HG02981 (cell line): ENCODE data around the gene GGNBP2.

ENCODE experiments used
- ATAC-seq: cut with Tn5 transposase; IDR thresholded peaks from one replicate; pipeline ENCODE4 v1.9.1; 2021; ENCODE audit warnings: mild to moderate bottlenecking, moderate library complexity; ENCODE audit not compliant: unreplicated experiment

GGNBP2 gene

DNA sequence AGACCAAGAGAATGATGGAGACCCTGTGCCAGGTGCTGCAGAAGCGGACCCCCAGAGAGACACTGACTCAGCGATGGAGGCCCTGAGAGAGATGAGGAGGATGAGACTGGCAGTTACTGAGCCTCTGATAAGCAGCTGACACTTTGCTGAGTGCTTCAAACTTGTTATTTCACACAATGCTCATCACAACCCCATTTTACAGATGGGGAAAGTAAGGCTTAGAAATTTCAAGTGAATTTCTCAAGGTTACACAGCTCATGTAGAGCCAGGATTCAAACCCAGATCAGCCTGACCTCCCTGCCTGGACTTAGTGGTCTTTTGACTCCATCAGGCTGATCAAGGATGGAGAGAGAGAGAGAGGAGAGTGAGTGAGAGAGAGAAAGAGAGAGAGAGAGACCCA lies 83.9 kb downstream of the GGNBP2 start:
- ATAC-seq, result no peak

DNA sequence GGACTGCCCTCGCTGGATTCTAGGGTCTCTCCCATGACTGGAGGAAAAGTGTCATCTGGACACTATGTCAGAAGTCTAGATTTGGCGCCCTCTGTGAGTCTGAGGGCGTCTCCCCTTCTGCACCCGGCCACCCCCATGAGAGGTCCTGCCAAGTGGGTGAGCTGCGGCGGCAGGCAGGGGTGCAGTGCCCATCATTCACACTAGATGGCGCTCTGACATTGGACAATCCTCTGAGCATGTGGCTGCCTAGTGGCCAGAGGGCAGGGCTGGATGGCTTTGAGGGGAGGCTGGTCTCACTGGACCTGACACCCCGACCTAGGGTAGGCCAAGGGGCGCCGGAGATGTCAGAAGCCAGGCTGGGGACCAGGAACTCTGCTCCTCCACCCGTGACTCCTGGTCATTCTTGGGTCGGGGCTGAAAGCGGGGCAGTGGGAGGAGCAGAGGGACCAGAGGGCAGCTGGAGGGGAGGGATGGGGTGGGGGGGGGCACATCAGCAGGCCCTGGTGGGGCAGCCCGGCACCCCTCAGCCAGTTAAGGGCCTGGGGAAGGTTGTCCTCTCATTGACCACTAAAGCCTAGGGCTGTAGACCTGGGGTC lies 84.6 kb downstream of the GGNBP2 start:
- ATAC-seq, result no peak

DNA sequence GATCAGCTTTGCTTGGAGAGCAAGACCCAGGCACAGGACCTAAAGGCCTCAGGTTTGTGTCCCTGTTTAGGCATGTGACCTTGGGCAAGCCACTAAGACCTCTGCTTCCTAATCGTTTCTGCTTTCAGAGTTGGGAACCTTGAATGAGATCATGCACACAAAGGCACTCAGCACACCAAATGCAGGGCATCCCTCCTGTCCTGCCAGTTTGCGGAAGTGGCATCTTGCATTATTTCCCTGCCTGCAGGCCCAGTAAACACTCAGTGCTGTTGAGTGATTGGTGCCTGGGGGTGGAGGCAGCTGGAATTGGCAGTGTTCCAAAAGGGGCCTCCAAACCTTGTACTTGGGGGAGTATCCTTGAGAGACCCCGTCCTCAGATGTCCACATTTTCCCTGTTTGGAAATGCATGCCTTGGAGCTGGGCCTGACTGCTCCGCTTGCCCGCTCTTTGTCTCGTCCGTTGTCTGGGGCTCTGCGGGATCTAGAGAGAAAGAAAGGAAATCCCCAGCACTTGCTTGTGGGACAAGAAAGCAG lies 85.3 kb downstream of the GGNBP2 start:
- ATAC-seq, result no peak

DNA sequence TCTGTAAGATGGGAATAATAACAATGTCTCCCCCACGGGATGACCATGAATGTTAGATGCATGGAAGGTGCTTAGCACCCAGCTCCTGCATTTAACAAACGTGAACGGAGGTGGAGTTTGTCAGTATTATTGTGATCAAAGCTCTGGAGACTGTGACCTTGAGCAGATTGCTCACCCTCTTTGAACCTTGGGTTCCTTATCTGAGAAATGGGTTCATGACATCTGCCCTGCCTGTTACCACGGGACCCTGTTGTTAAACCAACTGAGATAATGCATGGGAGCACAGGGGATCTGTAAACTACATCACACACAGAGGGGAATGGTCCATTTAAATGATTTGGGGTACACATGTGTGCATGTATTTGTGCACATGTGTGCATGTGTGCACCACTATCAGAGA lies 86.3 kb downstream of the GGNBP2 start:
- ATAC-seq, result no peak

DNA sequence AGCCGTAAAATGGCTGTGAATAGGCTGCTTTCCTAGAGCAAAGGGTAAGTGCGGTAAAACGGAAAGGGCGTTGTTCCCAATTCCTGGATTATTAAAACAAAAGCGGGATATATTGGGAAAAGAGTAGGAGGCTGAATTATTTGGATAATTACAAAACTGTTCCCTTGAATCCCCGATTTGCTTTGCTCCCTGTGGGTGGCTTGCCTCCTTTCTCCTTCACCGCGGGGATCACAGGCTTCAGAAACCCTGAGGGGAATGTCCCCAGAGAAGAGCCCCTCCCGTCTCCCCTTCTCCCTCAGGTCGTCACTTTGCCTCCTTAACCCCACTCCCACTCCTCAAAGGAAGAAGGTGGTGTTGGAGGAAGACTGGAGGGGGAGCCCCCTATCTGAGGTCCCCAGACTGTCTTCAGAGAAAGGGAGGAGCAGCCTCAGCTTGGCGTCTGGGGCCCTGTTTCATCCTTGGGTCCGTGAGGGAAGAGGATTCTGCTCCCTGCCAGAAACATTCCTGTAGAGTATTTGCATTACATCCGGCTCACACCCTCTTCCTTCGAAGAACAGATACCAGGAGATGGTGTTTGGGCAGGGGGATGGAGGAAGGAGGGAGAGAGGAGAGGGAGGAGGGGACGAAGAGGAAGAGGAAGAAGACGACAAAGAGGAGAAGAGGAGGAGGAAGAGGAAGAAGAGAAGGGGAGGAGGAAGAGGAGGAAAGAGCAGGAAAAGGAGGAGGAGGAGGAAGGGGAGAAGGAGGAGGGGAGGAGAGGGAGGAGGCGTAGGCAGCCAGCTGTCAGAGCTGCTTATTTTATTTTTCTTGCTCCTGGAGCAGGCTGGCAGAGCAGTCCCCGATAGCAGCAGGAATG lies 88.4 kb downstream of the GGNBP2 start:
- ATAC-seq, result no peak
